Measurements from ENCODE around the gene GCKR. TPM values are rescaled to one million over a fixed set of nuclear protein-coding genes. Genes with fewer than 3 reads are reported as not detected.
A peak's percentile ranks its signal among the peaks of the same experiment; 100 is the strongest.
"Not testable (repeated sequence)": the region's sequence is repeated elsewhere in the genome, so short reads cannot be mapped to it uniquely, and the experiment has no call there.

GCKR gene
- total and polyA plus RNA-seq, 2 experiments from 2014 or later: not detected

GRCh38 chr2:27545348-27546141, 48.9 kb downstream of the GCKR start:
- Histone ChIP-seq H3K36me3 (no peaks in the 10 kb centered on the region), H3K27me3 (no peaks in the 10 kb centered on the region), H3K9me3 (ENCODE audit: low read depth) (no peaks in the 10 kb centered on the region), H3K27ac (no peak overlapping the region), H3K4me3 (no peak overlapping the region), H3K4me1 (ENCODE audit: low read depth) (no peaks in the 10 kb centered on the region)
- DNase-seq (ENCODE audit: low read depth in 1 of 2, low spot score in 1 of 2): peak in 1 of 2 donors; percentile 13
- TF ChIP-seq CTCF (IDR thresholded peaks at IDR 0.05; ENCODE audit: low read depth, low read length): no peak

- H3K4me1 ChIP-seq (ENCODE audit: low read depth): no peaks in the 10 kb centered on the region
- H3K4me3 ChIP-seq: no peak overlapping the region
- no peaks in the 10 kb centered on the region for H3K9me3 ChIP-seq (ENCODE audit: low read depth)
- TF ChIP-seq CTCF (IDR thresholded peaks at IDR 0.05; ENCODE audit: low read depth, low read length): no peak
- DNase-seq (ENCODE audit: low read depth in 1 of 2, low spot score in 1 of 2): no peak
- no peak overlapping the region for H3K27ac ChIP-seq
- no peaks in the 10 kb centered on the region for H3K27me3 ChIP-seq
- no peaks in the 10 kb centered on the region for H3K36me3 ChIP-seq
Measured at GRCh38 chr2:27549303-27549702, 52.7 kb downstream of the GCKR start.

- H3K36me3 ChIP-seq: no peaks in the 10 kb centered on the region
- no peak for TF ChIP-seq CTCF (IDR thresholded peaks at IDR 0.05; ENCODE audit: low read depth, low read length)
- no peak overlapping the region for H3K27ac ChIP-seq
- no peaks in the 10 kb centered on the region for H3K9me3 ChIP-seq (ENCODE audit: low read depth)
- H3K4me1 ChIP-seq (ENCODE audit: low read depth): no peaks in the 10 kb centered on the region
- H3K27me3 ChIP-seq: no peaks in the 10 kb centered on the region
- H3K4me3 ChIP-seq: no peak overlapping the region
- no peak for DNase-seq (ENCODE audit: low read depth in 1 of 2, low spot score in 1 of 2)
Measured at GRCh38 chr2:27551514-27551913, 54.9 kb downstream of the GCKR start.

- no peak for TF ChIP-seq CTCF (IDR thresholded peaks at IDR 0.05; ENCODE audit: low read depth, low read length)
- no peaks in the 10 kb centered on the region for H3K9me3 ChIP-seq (ENCODE audit: low read depth)
- H3K27ac ChIP-seq: no peak overlapping the region
- no peak for DNase-seq (ENCODE audit: low read depth in 1 of 2, low spot score in 1 of 2)
- H3K4me1 ChIP-seq (ENCODE audit: low read depth): no peaks in the 10 kb centered on the region
- no peak overlapping the region for H3K4me3 ChIP-seq
- H3K27me3 ChIP-seq: no peaks in the 10 kb centered on the region
- no peaks in the 10 kb centered on the region for H3K36me3 ChIP-seq
Measured at GRCh38 chr2:27552941-27553340, 56.3 kb downstream of the GCKR start.

- H3K4me1 ChIP-seq (ENCODE audit: low read depth); H3K9me3 ChIP-seq (ENCODE audit: low read depth); H3K36me3 ChIP-seq; H3K27me3 ChIP-seq; H3K4me3 ChIP-seq; H3K27ac ChIP-seq; DNase-seq (ENCODE audit: low read depth in 1 of 2, low spot score in 1 of 2): not testable (repeated sequence)
Measured at GRCh38 chr2:27554451-27554850, 57.8 kb downstream of the GCKR start.

GRCh38 chr2:27559228-27559627, 62.6 kb downstream of the GCKR start:
- Histone ChIP-seq H3K4me3 (no peak overlapping the region), H3K27me3 (no peaks in the 10 kb centered on the region), H3K27ac (no peak overlapping the region), H3K4me1 (ENCODE audit: low read depth) (no peaks in the 10 kb centered on the region), H3K9me3 (ENCODE audit: low read depth) (no peaks in the 10 kb centered on the region), H3K36me3 (no peaks in the 10 kb centered on the region)
- TF ChIP-seq CTCF (IDR thresholded peaks at IDR 0.05; ENCODE audit: low read depth, low read length): no peak
- DNase-seq (ENCODE audit: low read depth in 1 of 2, low spot score in 1 of 2): no peak

Data from cardiac muscle cell (in vitro differentiated cells and primary cell).